PC-3 (cell line): ENCODE measurements around the gene SH2D3C.

Experiments
- CTCF ChIP-seq: fragments of 300-600 bp; sonication (generic); conservative IDR thresholded peaks from 2 replicates; pipeline ENCODE4 v1.5.1; 2017; ENCODE audit warnings: antibody characterized with exemption, low read depth, mild to moderate bottlenecking, low read length
- EZH2 ChIP-seq: fragments of 300-600 bp; sonication (generic); IDR thresholded peaks from one replicate; pipeline ENCODE4 v1.6.1; 2017; ENCODE audit warnings: antibody characterized with exemption, mild to moderate bottlenecking, low read length; ENCODE audit not compliant: unreplicated experiment
- EZH2phosphoT487 ChIP-seq: fragments of 300-600 bp; sonication (generic); IDR thresholded peaks from 2 replicates; pipeline ENCODE4 v1.6.1; 2018; ENCODE audit warnings: mild to moderate bottlenecking, antibody characterized with exemption, low read length, borderline replicate concordance

- TF ChIP-seq EZH2: no peak
- TF ChIP-seq CTCF: no peak
- TF ChIP-seq EZH2phosphoT487: no peak
Observed at GRCh38 chr9:127769101-127769500, 9.4 kb downstream of the SH2D3C start.
